ENCODE measurements around the gene CACNA1E. TPM values are rescaled to one million over a fixed set of nuclear protein-coding genes. Genes with fewer than 3 reads are reported as not detected.

CACNA1E gene
- total RNA-seq, 3 donors from 2014 or later (not counting 1 experiment from before 2014, with no cell fraction given) = 0.40 TPM; not detected in 2

- H3K4me1 ChIP-seq (ENCODE audit: control insufficient read depth, insufficient read depth, low read length) = no peaks in the 10 kb centered on the region
- peaks cover 17 to 35% of the 10 kb centered on the region in 2 donors for H3K27me3 Mint-ChIP-seq (ENCODE audit: low read depth in 2 of 2)
- DNase-seq (no peak), ATAC-seq (no peak)
- intact Hi-C loops (cut with micrococcal nuclease) = no loop called here
- H3K9me3 Mint-ChIP-seq = no peaks in the 10 kb centered on the region
- WGBS (ENCODE audit: insufficient coverage) = 86% methylated on average over 4 of the region's 4 CpGs
- H3K36me3 ChIP-seq (ENCODE audit: control insufficient read depth, insufficient read depth, low read length) = no peaks in the 10 kb centered on the region
- H3K27ac ChIP-seq (ENCODE audit: low read length) = no peak overlapping the region
- no peak for TF ChIP-seq CTCF (IDR thresholded peaks at IDR 0.05)
- no peaks in the 10 kb centered on the region for H3K4me1 Mint-ChIP-seq
- no peaks in the 10 kb centered on the region for H3K9me3 ChIP-seq (ENCODE audit: control insufficient read depth, insufficient read depth, low read length)
- no peaks in the 10 kb centered on the region for H3K36me3 Mint-ChIP-seq
- H3K27ac Mint-ChIP-seq = no peak overlapping the region
- no peak overlapping the region for H3K4me3 ChIP-seq (ENCODE audit: low read length)
- no peaks in the 10 kb centered on the region for H3K27me3 ChIP-seq (ENCODE audit: control insufficient read depth, insufficient read depth, low read length)
- H3K4me3 Mint-ChIP-seq = no peak overlapping the region
Measured at GRCh38 chr1:181440510-181440909, 42.8 kb upstream of the CACNA1E start.

- Mint-ChIP-seq H3K27me3 (ENCODE audit: low read depth in 2 of 2) (peaks cover 13 to 34% of the 10 kb centered on the region in 2 donors), H3K27ac (no peak overlapping the region)
- intact Hi-C loops (cut with micrococcal nuclease) = no loop called here
Measured at GRCh38 chr1:181442181-181442525, 41.2 kb upstream of the CACNA1E start.

GRCh38 chr1:181443231-181443853 is 40.0 kb upstream of the CACNA1E start:
- H3K4me1 Mint-ChIP-seq = no peaks in the 10 kb centered on the region
- no peak for ATAC-seq

More at GRCh38 chr1:181442181-181442525, 41.2 kb upstream of the CACNA1E start:
- Histone ChIP-seq H3K27me3 (ENCODE audit: control insufficient read depth, insufficient read depth, low read length) (no peaks in the 10 kb centered on the region), H3K36me3 (ENCODE audit: control insufficient read depth, insufficient read depth, low read length) (no peaks in the 10 kb centered on the region), H3K27ac (ENCODE audit: low read length) (no peak overlapping the region), H3K9me3 (ENCODE audit: control insufficient read depth, insufficient read depth, low read length) (no peaks in the 10 kb centered on the region), H3K4me3 (ENCODE audit: low read length) (no peak overlapping the region), H3K4me1 (ENCODE audit: control insufficient read depth, insufficient read depth, low read length) (no peaks in the 10 kb centered on the region)
- Mint-ChIP-seq H3K4me1 (no peaks in the 10 kb centered on the region), H3K36me3 (no peaks in the 10 kb centered on the region), H3K9me3 (no peaks in the 10 kb centered on the region), H3K4me3 (no peak overlapping the region)
- DNase-seq (no peak), ATAC-seq (peak in 1 of 3 donors; percentile 33)
- no peak for TF ChIP-seq CTCF (IDR thresholded peaks at IDR 0.05)

More at GRCh38 chr1:181443231-181443853, 40.0 kb upstream of the CACNA1E start:
- Histone ChIP-seq H3K9me3 (ENCODE audit: control insufficient read depth, insufficient read depth, low read length) (no peaks in the 10 kb centered on the region), H3K27me3 (ENCODE audit: control insufficient read depth, insufficient read depth, low read length) (no peaks in the 10 kb centered on the region), H3K36me3 (ENCODE audit: control insufficient read depth, insufficient read depth, low read length) (no peaks in the 10 kb centered on the region), H3K4me3 (ENCODE audit: low read length) (no peak overlapping the region), H3K4me1 (ENCODE audit: control insufficient read depth, insufficient read depth, low read length) (no peaks in the 10 kb centered on the region), H3K27ac (ENCODE audit: low read length) (no peak overlapping the region)
- intact Hi-C loops (cut with micrococcal nuclease) = no loop called here
- H3K4me3 Mint-ChIP-seq = no peak overlapping the region
- H3K9me3 Mint-ChIP-seq = no peaks in the 10 kb centered on the region
- H3K36me3 Mint-ChIP-seq = no peaks in the 10 kb centered on the region
- DNase-seq = no peak
- no peak for TF ChIP-seq CTCF (IDR thresholded peaks at IDR 0.05)
- H3K27ac Mint-ChIP-seq = no peak overlapping the region
- WGBS (ENCODE audit: insufficient coverage) = 80% methylated on average over 2 of the region's 3 CpGs
- peaks cover 6 to 22% of the 10 kb centered on the region in 2 donors for H3K27me3 Mint-ChIP-seq (ENCODE audit: low read depth in 2 of 2)

All from natural killer cell (primary cell).